Fibroblast of lung (primary cell): ENCODE data around the gene KIF1C.

ENCODE experiments used
- EZH2 ChIP-seq: IDR thresholded peaks from 2 replicates; pipeline ENCODE4 v1.5.1; 2012; ENCODE audit warnings: low read length, control low read depth, mild to moderate bottlenecking; ENCODE audit errors: missing control alignments
- TF ChIP-seq, protein P1 (sequence below), 2 donors: IDR thresholded peaks in 1 of 2; conservative IDR thresholded peaks in 1 of 2; 1 replicate in 1 of 2; 2 replicates in 1 of 2; pipeline ENCODE4 v1.5.1; 2011 to 2012; ENCODE audit warnings: low read length in 2 of 2, control low read depth in 1 of 2, inconsistent platforms in 1 of 2, low read depth in 1 of 2, mild to moderate bottlenecking in 1 of 2

DNA sequence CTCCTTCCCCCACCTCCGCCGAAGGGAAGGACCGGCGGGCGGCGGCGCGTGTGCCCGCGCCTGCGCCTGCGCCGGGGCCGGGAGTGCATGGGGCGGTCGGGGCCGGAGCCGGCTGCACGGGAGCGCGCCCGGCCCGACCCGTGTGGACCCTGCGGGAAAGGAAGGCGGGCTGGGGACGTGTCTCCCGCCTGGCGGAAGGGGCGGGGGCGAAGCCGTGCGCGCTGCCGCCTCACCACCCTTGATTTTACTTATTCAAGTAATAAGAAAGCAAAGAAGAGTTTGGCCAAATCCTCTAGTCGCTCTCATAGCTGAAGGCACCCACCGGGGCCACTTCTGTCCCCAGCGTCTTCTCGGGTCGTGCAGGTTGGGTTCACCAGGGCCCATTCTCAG lies 48.8 kb upstream of the KIF1C start:
- TF ChIP-seq, protein P1, sequence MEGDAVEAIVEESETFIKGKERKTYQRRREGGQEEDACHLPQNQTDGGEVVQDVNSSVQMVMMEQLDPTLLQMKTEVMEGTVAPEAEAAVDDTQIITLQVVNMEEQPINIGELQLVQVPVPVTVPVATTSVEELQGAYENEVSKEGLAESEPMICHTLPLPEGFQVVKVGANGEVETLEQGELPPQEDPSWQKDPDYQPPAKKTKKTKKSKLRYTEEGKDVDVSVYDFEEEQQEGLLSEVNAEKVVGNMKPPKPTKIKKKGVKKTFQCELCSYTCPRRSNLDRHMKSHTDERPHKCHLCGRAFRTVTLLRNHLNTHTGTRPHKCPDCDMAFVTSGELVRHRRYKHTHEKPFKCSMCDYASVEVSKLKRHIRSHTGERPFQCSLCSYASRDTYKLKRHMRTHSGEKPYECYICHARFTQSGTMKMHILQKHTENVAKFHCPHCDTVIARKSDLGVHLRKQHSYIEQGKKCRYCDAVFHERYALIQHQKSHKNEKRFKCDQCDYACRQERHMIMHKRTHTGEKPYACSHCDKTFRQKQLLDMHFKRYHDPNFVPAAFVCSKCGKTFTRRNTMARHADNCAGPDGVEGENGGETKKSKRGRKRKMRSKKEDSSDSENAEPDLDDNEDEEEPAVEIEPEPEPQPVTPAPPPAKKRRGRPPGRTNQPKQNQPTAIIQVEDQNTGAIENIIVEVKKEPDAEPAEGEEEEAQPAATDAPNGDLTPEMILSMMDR (conservative IDR thresholded peaks at IDR 0.05 in 1 of 2, IDR thresholded peaks at IDR 0.05 in 1 of 2; ENCODE audit: low read depth in 1 of 2, low read length in 2 of 2): no peak
- no peak for TF ChIP-seq EZH2
